Measurements from ENCODE around the gene DENND4B. TPM values are rescaled to one million over a fixed set of nuclear protein-coding genes. Genes with fewer than 3 reads are reported as not detected.

The DENND4B gene
- total and polyA plus RNA-seq, 9 of the 15 experiments (the other 6 are each of a cell fraction or from before 2014, with no cell fraction given), result 9.5 to 80.5 (median 23.1) TPM

GRCh38 chr1:153919876-153920852 is 26.4 kb downstream of the DENND4B start (continued):
- TF ChIP-seq HDAC1 (IDR thresholded peaks at IDR 0.05), result 0 out of 4 replicates have a peak, but pooled peaks of 1 of the 2 experiments have one; percentile 8
- no peak for TF ChIP-seq HNRNPK (IDR thresholded peaks at IDR 0.05; ENCODE audit: low read depth, low read length, poor library complexity, severe bottlenecking)
- peak; percentile 74 for TF ChIP-seq ETV1 (tag; conservative IDR thresholded peaks at IDR 0.05; ENCODE audit: low read depth)
- no peak for TF ChIP-seq TRIM24 (IDR thresholded peaks at IDR 0.05)
- peak; percentile 47 for TF ChIP-seq CHD4 (IDR thresholded peaks at IDR 0.05; ENCODE audit: insufficient read depth, insufficient replicate concordance, low read depth, low read length, poor library complexity, severe bottlenecking)
- TF ChIP-seq ZNF707 (CRISPR knock-in tag; conservative IDR thresholded peaks at IDR 0.05), result no peak
- no peak for TF ChIP-seq STAT5A (IDR thresholded peaks at IDR 0.05; ENCODE audit: borderline replicate concordance, low read length)
- TF ChIP-seq DNMT1 (IDR thresholded peaks at IDR 0.05), result no peak
- peak; percentile 63; the same call in 1 of the 2 replicates for TF ChIP-seq SOX6 (IDR thresholded peaks at IDR 0.05)
- TF ChIP-seq HDAC3 (IDR thresholded peaks at IDR 0.05; ENCODE audit: borderline replicate concordance, partially characterized antibody), result peak; percentile 22
- no peak for TF ChIP-seq RERE (CRISPR knock-in tag; IDR thresholded peaks at IDR 0.05; ENCODE audit: borderline replicate concordance)
- TF ChIP-seq ELK1 (CRISPR knock-in tag; IDR thresholded peaks at IDR 0.05), result no peak
- TF ChIP-seq RAD51 (IDR thresholded peaks at IDR 0.05; ENCODE audit: borderline replicate concordance, low read depth), result no peak
- TF ChIP-seq PKNOX1 (IDR thresholded peaks at IDR 0.05), result peak; percentile 96
- TF ChIP-seq MYBL2 (IDR thresholded peaks at IDR 0.05; ENCODE audit: low read depth), result no peak
- TF ChIP-seq MYBL2 (CRISPR knock-in tag; IDR thresholded peaks at IDR 0.05; ENCODE audit: borderline replicate concordance), result no peak

Data from K562 (cell line).